NOMO-1 treated with DMSO at 0.1 percent for 48 hours (cell line): ENCODE data around the gene TMEM123.

Source experiments
- DNase-seq: peaks from one replicate; lab custom pipeline; 2025; ENCODE audit not compliant: unreplicated experiment; lab: John Stamatoyannopoulos, UW

Gene TMEM123

GRCh38 chr11:102367364-102367763, 85.2 kb downstream of the TMEM123 start:
- peak; percentile 25 for DNase-seq

DNA sequence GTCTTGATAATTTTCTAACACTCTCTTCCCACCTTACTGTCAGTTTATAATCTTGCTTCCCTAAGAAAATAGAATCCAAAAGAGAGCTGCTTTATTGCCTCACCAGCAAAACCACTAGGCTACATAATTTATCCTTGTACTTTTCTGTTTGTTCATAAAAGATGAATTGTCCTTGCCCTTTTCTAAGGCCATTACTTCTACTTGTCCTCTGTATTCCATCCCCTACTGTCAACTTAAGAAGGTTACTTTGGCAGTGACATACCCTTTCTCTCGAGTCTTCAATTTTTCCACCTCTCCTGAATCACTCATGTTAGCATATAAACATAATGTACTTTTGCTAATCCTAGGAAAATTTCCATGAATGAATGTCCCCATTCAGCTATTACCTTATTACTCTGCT, 87.6 kb downstream of the TMEM123 start:
- DNase-seq: no peak

DNA sequence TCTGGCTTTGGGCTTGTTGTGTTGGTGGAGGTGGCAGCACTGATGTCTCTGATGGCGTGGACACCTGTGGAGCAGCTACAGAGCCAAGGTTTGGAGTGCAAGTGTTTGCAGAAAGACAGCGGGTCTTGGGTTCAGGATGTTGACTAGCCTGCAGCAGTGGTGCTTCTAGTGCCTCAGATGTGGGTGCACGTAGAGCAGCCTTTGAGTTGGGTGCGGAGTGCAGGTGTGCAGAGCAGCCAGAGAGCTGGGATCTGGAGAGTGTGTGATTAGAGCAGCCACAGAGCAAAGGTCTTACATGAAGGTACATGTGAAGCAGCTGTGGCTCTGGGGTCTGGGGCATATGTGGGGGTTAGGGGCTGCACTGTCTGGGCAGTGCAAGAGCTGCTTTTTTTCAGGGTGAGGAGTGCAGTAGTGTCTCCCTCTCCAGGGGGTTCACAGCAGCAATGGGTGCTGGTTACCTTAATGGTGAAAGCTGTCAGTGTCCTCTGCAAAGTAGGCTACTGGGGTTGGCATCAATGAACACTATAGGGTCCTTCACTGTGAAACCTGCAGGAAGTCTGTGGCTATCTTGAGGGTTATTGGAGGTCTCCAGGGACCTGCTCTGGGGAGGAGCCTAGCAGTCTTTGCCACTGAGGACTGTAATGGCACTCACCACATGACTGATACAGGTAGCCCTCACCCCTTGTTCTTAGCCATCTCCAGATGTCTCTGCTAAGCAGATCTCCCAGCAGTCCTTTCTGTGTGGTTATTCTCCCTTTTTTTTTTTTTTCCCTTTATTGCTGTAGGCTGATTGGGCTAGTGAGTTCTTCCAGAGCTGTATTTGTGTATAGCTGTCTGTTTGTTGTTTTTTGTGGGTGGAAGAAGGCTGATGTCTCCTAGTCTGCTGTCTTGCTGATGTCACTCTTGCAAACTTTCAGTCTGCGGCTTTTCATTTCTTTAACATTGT, 91.2 kb downstream of the TMEM123 start:
- DNase-seq: no peak

GRCh38 chr11:102360681-102361080, 91.9 kb downstream of the TMEM123 start:
- no peak for DNase-seq

DNA sequence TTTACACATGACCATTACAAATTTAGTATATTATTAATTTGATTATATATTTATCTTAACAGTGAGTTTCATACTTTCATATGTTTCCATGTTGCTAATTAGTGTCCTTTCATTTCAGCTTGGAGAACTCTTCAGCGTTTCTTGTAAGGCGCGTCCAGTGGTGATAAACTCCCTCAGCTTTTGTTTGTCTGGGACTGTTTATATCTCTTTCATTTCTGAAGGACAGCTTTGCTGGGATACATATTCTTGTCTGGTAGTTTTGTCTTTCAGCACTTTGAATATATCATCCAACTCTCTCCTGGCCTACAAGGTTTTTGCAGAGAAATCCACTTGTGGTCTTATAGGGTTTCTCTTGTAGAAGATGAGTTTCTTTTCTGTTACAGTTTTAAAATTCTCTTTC, 93.2 kb downstream of the TMEM123 start:
- no peak for DNase-seq

- no peak for DNase-seq
Measured at GRCh38 chr11:102357116-102357515, 95.4 kb downstream of the TMEM123 start.

DNA sequence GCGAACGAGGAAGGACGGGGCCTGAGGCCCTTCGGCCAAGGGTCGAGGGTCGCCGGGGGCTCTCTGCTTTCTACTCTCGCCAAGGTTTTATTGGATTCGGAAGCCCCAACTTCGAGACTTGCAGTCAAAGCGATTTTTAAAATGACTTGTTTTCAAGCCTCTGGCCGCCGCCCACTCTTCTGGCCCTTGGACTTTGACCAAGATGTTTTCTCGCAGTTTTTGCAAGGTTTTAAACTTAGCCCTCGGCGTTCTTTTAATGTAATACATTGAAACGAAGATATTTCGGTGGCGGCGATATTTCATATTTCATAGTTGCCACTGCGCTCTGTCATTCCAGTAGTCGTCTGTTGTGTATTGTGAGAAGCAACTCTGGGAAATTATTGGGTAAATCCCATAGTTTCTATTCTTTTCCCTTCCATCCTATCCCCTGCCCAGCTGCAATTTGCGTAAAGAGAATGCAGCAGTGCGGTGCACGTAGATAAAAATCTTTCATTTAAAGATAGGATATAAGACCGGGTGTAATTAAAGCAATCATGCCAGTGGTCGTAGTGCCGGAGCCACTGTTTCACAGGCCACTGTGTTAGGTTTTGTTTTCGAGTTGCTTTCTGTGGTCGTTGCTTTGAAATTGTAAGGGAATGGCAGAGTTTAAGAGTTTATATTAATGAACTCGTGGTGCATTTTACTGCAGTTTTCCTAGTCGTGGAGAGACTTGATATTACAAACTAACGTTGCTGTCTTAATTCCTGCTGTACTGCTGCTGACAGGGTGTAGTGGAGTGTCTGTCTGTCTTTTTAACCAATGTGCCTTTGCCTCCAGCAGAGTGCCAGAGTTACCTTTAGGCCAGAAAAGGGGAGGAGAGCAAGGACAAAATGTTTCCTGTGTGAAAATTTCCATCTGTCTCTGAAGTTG, 104.8 kb downstream of the TMEM123 start:
- peak; percentile 57 for DNase-seq

DNA sequence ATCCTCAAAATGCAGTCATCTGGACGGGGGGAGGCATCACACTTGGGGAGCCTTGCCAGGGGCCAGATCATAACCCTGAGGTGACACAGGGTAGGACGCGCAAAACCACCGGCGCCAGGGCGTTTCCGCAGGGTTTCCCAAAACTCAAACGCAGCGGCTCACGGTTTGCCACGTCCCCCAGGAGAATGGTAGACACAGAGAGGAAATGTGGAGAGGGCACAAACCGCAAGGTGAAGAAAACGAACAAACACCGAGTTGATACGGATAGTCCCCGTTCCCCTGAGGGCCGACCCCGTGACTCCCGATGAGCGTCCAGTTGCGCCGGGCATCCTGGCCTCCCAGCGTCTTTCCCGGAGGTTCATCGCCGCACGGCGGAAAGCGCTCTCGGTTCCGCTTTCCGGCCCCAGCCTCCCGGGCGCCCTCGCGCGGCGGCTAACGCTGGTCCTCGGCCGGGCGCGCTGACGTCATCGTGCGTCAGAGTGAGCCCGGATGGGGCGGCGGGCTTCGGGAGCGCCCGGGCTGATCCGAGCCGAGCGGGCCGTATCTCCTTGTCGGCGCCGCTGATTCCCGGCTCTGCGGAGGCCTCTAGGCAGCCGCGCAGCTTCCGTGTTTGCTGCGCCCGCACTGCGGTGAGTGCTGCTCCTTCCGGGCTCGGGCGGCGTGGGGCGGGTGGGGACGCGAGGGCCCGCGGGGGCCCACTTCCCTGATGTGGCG, 105.7 kb downstream of the TMEM123 start, which contains the start of gene BIRC2:
BIRC2 (plus strand) TSS at position 467 of the 714 bp plus-strand sequence. CDS start 2,641 bp downstream, outside the sequence.
- DNase-seq: peak; percentile 89

- no peak for DNase-seq
Measured at GRCh38 chr11:102346456-102346747, 106.2 kb downstream of the TMEM123 start.
